ENCODE results near the gene ZNF180.

Gene ZNF180

GRCh38 chr19:44455100-44455499 is 45.2 kb downstream of the ZNF180 start:
- no peaks in the 10 kb centered on the region for H3K9me3 ChIP-seq (ENCODE audit: severe bottlenecking)
- H3K27ac ChIP-seq (ENCODE audit: poor library complexity, severe bottlenecking), result no peak overlapping the region
- H3K4me1 ChIP-seq (ENCODE audit: insufficient read depth, poor library complexity, severe bottlenecking), result no peaks in the 10 kb centered on the region
- H3K36me3 ChIP-seq (ENCODE audit: low read depth), result no peaks in the 10 kb centered on the region
- H3K27me3 ChIP-seq (ENCODE audit: insufficient read depth, poor library complexity, severe bottlenecking), result no peaks in the 10 kb centered on the region
- TF ChIP-seq CTCF (IDR thresholded peaks at IDR 0.05; ENCODE audit: poor library complexity, severe bottlenecking), result no peak
- no peak for ATAC-seq (ENCODE audit: low read depth)
- H3K4me3 ChIP-seq (ENCODE audit: severe bottlenecking), result no peak overlapping the region
- DNase-seq (ENCODE audit: low spot score), result no peak

GRCh38 chr19:44452367-44452766 is 48.0 kb downstream of the ZNF180 start:
- H3K27ac ChIP-seq (ENCODE audit: poor library complexity, severe bottlenecking), result no peak overlapping the region
- ATAC-seq (ENCODE audit: low read depth), result no peak
- no peak for DNase-seq (ENCODE audit: low spot score)
- H3K4me3 ChIP-seq (ENCODE audit: severe bottlenecking), result no peak overlapping the region
- no peaks in the 10 kb centered on the region for H3K9me3 ChIP-seq (ENCODE audit: severe bottlenecking)
- no peaks in the 10 kb centered on the region for H3K27me3 ChIP-seq (ENCODE audit: insufficient read depth, poor library complexity, severe bottlenecking)
- H3K4me1 ChIP-seq (ENCODE audit: insufficient read depth, poor library complexity, severe bottlenecking), result peaks cover 4% of the 10 kb centered on the region
- TF ChIP-seq CTCF (IDR thresholded peaks at IDR 0.05; ENCODE audit: poor library complexity, severe bottlenecking), result no peak
- no peaks in the 10 kb centered on the region for H3K36me3 ChIP-seq (ENCODE audit: low read depth)

DNA sequence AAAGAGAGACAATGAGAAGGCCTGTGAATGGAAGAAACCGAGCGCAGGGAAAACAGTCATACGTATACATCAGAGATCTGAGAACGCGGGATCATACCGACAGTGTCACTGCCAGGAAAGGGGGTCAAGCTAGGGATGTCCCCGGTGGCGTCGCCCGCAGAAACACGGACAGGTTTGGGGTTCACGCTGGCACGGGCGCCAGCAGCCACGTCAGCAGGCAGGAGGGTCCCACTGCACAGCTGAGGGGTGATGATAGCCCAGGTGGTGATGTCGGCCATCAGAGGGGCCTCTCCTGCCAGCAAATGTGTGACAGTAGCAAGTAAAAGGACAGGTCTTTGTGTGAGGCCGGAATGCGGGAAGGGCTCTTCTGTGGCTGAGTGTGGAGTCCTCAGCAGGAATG is 48.6 kb downstream of the ZNF180 start:
- Histone ChIP-seq H3K36me3 (ENCODE audit: low read depth) (peaks cover 3% of the 10 kb centered on the region; the same call in 1 of the 2 replicates), H3K4me3 (ENCODE audit: severe bottlenecking) (no peak overlapping the region), H3K27me3 (ENCODE audit: insufficient read depth, poor library complexity, severe bottlenecking) (no peaks in the 10 kb centered on the region), H3K27ac (ENCODE audit: poor library complexity, severe bottlenecking) (no peak overlapping the region), H3K9me3 (ENCODE audit: severe bottlenecking) (no peaks in the 10 kb centered on the region), H3K4me1 (ENCODE audit: insufficient read depth, poor library complexity, severe bottlenecking) (peaks cover 4% of the 10 kb centered on the region)
- ATAC-seq (ENCODE audit: low read depth) (no peak), DNase-seq (ENCODE audit: low spot score) (no peak)
- no peak for TF ChIP-seq CTCF (IDR thresholded peaks at IDR 0.05; ENCODE audit: poor library complexity, severe bottlenecking)

GRCh38 chr19:44447916-44448674 is 52.2 kb downstream of the ZNF180 start, which contains the start of gene ZNF229:
ZNF229 (minus strand) TSS chr19:44448472; CDS start chr19:44442847, 5,625 bp downstream.
- Histone ChIP-seq H3K9me3 (ENCODE audit: severe bottlenecking) (no peaks in the 10 kb centered on the region), H3K27ac (ENCODE audit: poor library complexity, severe bottlenecking) (peak within 1 kb of the TSS; percentile 2), H3K4me1 (ENCODE audit: insufficient read depth, poor library complexity, severe bottlenecking) (peaks cover 4% of the 10 kb centered on the region), H3K4me3 (ENCODE audit: severe bottlenecking) (peak within 1 kb of the TSS; percentile 87), H3K27me3 (ENCODE audit: insufficient read depth, poor library complexity, severe bottlenecking) (no peaks in the 10 kb centered on the region), H3K36me3 (ENCODE audit: low read depth) (peaks cover 24% of the 10 kb centered on the region)
- ATAC-seq (ENCODE audit: low read depth), result peak; percentile 99
- DNase-seq (ENCODE audit: low spot score), result peak; percentile 95
- TF ChIP-seq CTCF (IDR thresholded peaks at IDR 0.05; ENCODE audit: poor library complexity, severe bottlenecking), result no peak

DNA sequence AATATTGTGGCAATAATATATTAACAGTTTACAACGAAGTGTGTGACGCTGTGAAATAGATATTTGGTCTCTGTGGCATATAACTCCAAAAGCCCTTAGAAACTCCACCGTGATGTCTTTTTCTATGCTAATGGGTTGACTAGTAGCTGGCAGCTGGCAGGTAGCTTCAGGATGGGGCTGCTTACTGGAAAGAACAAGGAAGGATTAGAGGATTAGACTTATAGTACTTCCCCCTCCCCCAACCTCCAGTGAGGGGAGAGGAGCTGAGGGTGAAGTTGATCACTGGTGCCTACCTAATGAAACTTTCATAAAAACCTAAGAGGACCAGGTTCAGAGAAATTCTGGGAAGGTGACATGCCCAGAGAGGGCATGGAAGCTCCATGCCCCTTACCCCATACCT is 61.9 kb downstream of the ZNF180 start:
- no peaks in the 10 kb centered on the region for H3K9me3 ChIP-seq (ENCODE audit: severe bottlenecking)
- no peaks in the 10 kb centered on the region for H3K4me1 ChIP-seq (ENCODE audit: insufficient read depth, poor library complexity, severe bottlenecking)
- no peak overlapping the region for H3K4me3 ChIP-seq (ENCODE audit: severe bottlenecking)
- peaks cover 60% of the 10 kb centered on the region for H3K36me3 ChIP-seq (ENCODE audit: low read depth)
- DNase-seq (ENCODE audit: low spot score), result no peak
- H3K27ac ChIP-seq (ENCODE audit: poor library complexity, severe bottlenecking), result no peak overlapping the region
- TF ChIP-seq CTCF (IDR thresholded peaks at IDR 0.05; ENCODE audit: poor library complexity, severe bottlenecking), result no peak
- H3K27me3 ChIP-seq (ENCODE audit: insufficient read depth, poor library complexity, severe bottlenecking), result no peaks in the 10 kb centered on the region
- ATAC-seq (ENCODE audit: low read depth), result no peak
